Prostate gland (tissue), 2 donors: Measurements from ENCODE around the gene ZNF816.

Experiments used
- CTCF ChIP-seq, 4 experiments: fragments of 200-600 bp in 2 of 4; fragments of 450-650 bp in 2 of 4; sonication (generic) in 2 of 4; IDR thresholded peaks; 1 replicate in 3 of 4; 2 replicates in 1 of 4; pipeline ENCODE4 v1.5.1; 2016 to 2019; ENCODE audit warnings: antibody characterized with exemption in 4 of 4, mild to moderate bottlenecking in 2 of 4, moderate library complexity in 2 of 4
- POLR2A ChIP-seq: fragments of 450-650 bp; IDR thresholded peaks from one replicate; pipeline ENCODE4 v1.6.1; 2016; ENCODE audit warnings: antibody characterized with exemption, mild to moderate bottlenecking
- POLR2AphosphoS5 ChIP-seq: sonication (generic); formaldehyde crosslinking; IDR thresholded peaks from one replicate; pipeline ENCODE4 v1.6.1; 2017; ENCODE audit warnings: antibody characterized with exemption

GRCh38 chr19:52967772-52968171 lies 5.1 kb upstream of the ZNF816 start:
- TF ChIP-seq POLR2A (no peak), CTCF (IDR thresholded peaks at IDR 0.05) (no peak), POLR2AphosphoS5 (no peak)
